Left lung (tissue), 10 donors: Measurements from ENCODE around the gene P3H1. TPM values are rescaled to one million over a fixed set of nuclear protein-coding genes. Genes with fewer than 3 reads are reported as not detected.

Experiments used
- ATAC-seq: fragments of 200-7000 bp; cut with Tn5 transposase; one replicate; pipeline ENCODE4 v1.9.1; 2020; ENCODE audit warnings: moderate library complexity
- DNase-seq, 4 donors: peaks; one replicate each; pipeline ENCODE4 v3.0.0-alpha.2; 2013 to 2020
- H3K27ac ChIP-seq, 2 donors: fragments of 200-600 bp; sonication (generic) in 1 of 2; one replicate each; pipeline versions ENCODE4 v1.5.0 to v1.8.0; 2020 to 2021
- H3K27me3 ChIP-seq, 2 donors: fragments of 200-600 bp; sonication (generic) in 1 of 2; one replicate each; pipeline versions ENCODE4 v1.5.0 to v1.8.0; 2020 to 2021
- H3K36me3 ChIP-seq, 2 donors: fragments of 200-600 bp; sonication (generic) in 1 of 2; one replicate each; pipeline versions ENCODE4 v1.5.0 to v1.8.0; 2020 to 2021
- H3K4me1 ChIP-seq, 2 donors: fragments of 200-600 bp; one replicate each; pipeline ENCODE4 v1.8.0; 2021
- H3K4me3 ChIP-seq, 2 donors: fragments of 200-600 bp; sonication (generic) in 1 of 2; one replicate each; pipeline versions ENCODE4 v1.5.0 to v1.8.0; 2020 to 2021; ENCODE audit warnings: mild to moderate bottlenecking in 1 of 2
- H3K9me3 ChIP-seq, 2 donors: fragments of 200-600 bp; sonication (generic) in 1 of 2; one replicate each; pipeline versions ENCODE4 v1.5.0 to v1.8.0; 2020 to 2021
- CTCF ChIP-seq, 2 donors: fragments of 200-600 bp; sonication (generic) in 1 of 2; IDR thresholded peaks; one replicate each; pipeline versions ENCODE4 v1.5.0 to v1.8.0; 2021; ENCODE audit warnings: antibody characterized with exemption in 2 of 2
- intact Hi-C, 2 donors: fragments of 100-400 bp; cut with DNase I; formaldehyde crosslinking; loops; one replicate each; pipeline versions ENCODE4 v1.11.2 to v1.14.2; 2022
- polyA plus RNA-seq, 6 donors: library from polyadenylated mRNA; unstranded; fragments of 120-200 nt; gene quantifications; one replicate each; pipeline ENCODE4 v1.2.1, GENCODE V29; 2013; ENCODE audit not compliant: insufficient read length in 6 of 6
- total RNA-seq, 2 donors: library from RNA; stranded (reverse); fragmentation: NEBNext Ultra II Directional; extraction: Animal tissue kit (Norgen Biotek cat#: 25700); gene quantifications; one replicate each; pipeline ENCODE4 v1.2.1, GENCODE V29; 2021
- donor health status: DM: no; HTN: yes; CAD: no.
- donor health status: DM: no; HTN: no; CAD: no.

Gene P3H1
- total and polyA plus RNA-seq, 8 donors, result 47.4 to 101 (median 86.1) TPM

GRCh38 chr1:42747125-42747524 lies 19.7 kb downstream of the P3H1 start:
- H3K27ac ChIP-seq, result no peak overlapping the region
- H3K36me3 ChIP-seq, result peaks cover 0 to 55% of the 10 kb centered on the region in 2 donors
- ATAC-seq (peak; percentile 68), DNase-seq (peak in 1 of 4 donors; percentile 65)
- peaks cover 0 to 5% of the 10 kb centered on the region in 2 donors for H3K4me1 ChIP-seq
- no peaks in the 10 kb centered on the region for H3K27me3 ChIP-seq
- peak; percentile 43 to 47 for TF ChIP-seq CTCF (IDR thresholded peaks at IDR 0.05)
- no peaks in the 10 kb centered on the region for H3K9me3 ChIP-seq
- intact Hi-C loops, result loop anchor here in 1 of 2 donors (5.0 kb wide), 1 partner anchor 170 kb away; no protein-coding TSS in a partner anchor
- no peak overlapping the region for H3K4me3 ChIP-seq

- H3K27ac ChIP-seq, result no peak overlapping the region
- no peaks in the 10 kb centered on the region for H3K9me3 ChIP-seq
- H3K4me3 ChIP-seq, result no peak overlapping the region
- no peaks in the 10 kb centered on the region for H3K27me3 ChIP-seq
- no peak for TF ChIP-seq CTCF (IDR thresholded peaks at IDR 0.05)
- DNase-seq (no peak), ATAC-seq (no peak)
- H3K36me3 ChIP-seq, result peaks cover 0 to 50% of the 10 kb centered on the region in 2 donors
- intact Hi-C loops, result loop anchor here in 1 of 2 donors (5.0 kb wide), 1 partner anchor 169 kb away; no protein-coding TSS in a partner anchor
- peaks cover 0 to 5% of the 10 kb centered on the region in 2 donors for H3K4me1 ChIP-seq
Measured at GRCh38 chr1:42746436-42747105, 20.3 kb downstream of the P3H1 start.

GRCh38 chr1:42745851-42746250 lies 21.0 kb downstream of the P3H1 start:
- Histone ChIP-seq H3K4me3 (no peak overlapping the region), H3K27me3 (no peaks in the 10 kb centered on the region), H3K27ac (no peak overlapping the region), H3K9me3 (no peaks in the 10 kb centered on the region), H3K36me3 (peaks cover 0 to 48% of the 10 kb centered on the region in 2 donors), H3K4me1 (peaks cover 0 to 5% of the 10 kb centered on the region in 2 donors)
- ATAC-seq, result no peak
- no peak for TF ChIP-seq CTCF (IDR thresholded peaks at IDR 0.05)
- intact Hi-C loops, result loop anchor here in 1 of 2 donors (5.0 kb wide), 1 partner anchor 169 kb away; no protein-coding TSS in a partner anchor
- no peak for DNase-seq

GRCh38 chr1:42744148-42744413 lies 22.7 kb downstream of the P3H1 start:
- Histone ChIP-seq H3K36me3 (peaks cover 0 to 33% of the 10 kb centered on the region in 2 donors), H3K9me3 (no peaks in the 10 kb centered on the region), H3K27me3 (peaks cover 0 to 5% of the 10 kb centered on the region in 2 donors), H3K27ac (no peak overlapping the region), H3K4me1 (peaks cover 0 to 2% of the 10 kb centered on the region in 2 donors), H3K4me3 (no peak overlapping the region)
- intact Hi-C loops, result no loop called here
- ATAC-seq (no peak), DNase-seq (no peak)
- no peak for TF ChIP-seq CTCF (IDR thresholded peaks at IDR 0.05)

- DNase-seq, result no peak
- Histone ChIP-seq H3K36me3 (peaks cover 0 to 28% of the 10 kb centered on the region in 2 donors), H3K4me3 (no peak overlapping the region), H3K27me3 (peaks cover 0 to 5% of the 10 kb centered on the region in 2 donors), H3K4me1 (no peaks in the 10 kb centered on the region), H3K9me3 (no peaks in the 10 kb centered on the region), H3K27ac (no peak overlapping the region)
- intact Hi-C loops, result no loop called here
- TF ChIP-seq CTCF (IDR thresholded peaks at IDR 0.05), result no peak
- no peak for ATAC-seq
Measured at GRCh38 chr1:42743317-42744147, 23.3 kb downstream of the P3H1 start.
